Activated CD8-positive, alpha-beta memory T cell treated with anti-CD3 and anti-CD28 coated beads, Interleukin-2, amount 10 ng/mL, durations not matched to agents 7 days and 5 days (primary cell): ENCODE data around the gene EVA1A. TPM values are rescaled to one million over a fixed set of nuclear protein-coding genes. Genes with fewer than 3 reads are reported as not detected.
A peak's percentile ranks its signal among the peaks of the same experiment; 100 is the strongest.

Source experiments
- ATAC-seq: fragments of 150-1000 bp; cut with Tn5 transposase; one replicate; pipeline ENCODE4 v1.10.0; 2021; ENCODE audit warnings: moderate library complexity
- CTCF ChIA-PET: fragments of 350-600 bp; sonication (Branson Sonifier 250); formaldehyde crosslinking; loops from one replicate; lab custom pipeline; 2021; ENCODE audit warnings: antibody characterized with exemption; lab: Charles Lee
- DNase-seq: peaks from one replicate; pipeline ENCODE4 v3.0.0-alpha.2; 2020
- H3K27ac Mint-ChIP-seq: one replicate; pipeline ENCODE4 v1.8.0; 2021; ENCODE audit warnings: mild to moderate bottlenecking, mixed read lengths
- H3K27me3 Mint-ChIP-seq: one replicate; pipeline ENCODE4 v1.8.0; 2021; ENCODE audit warnings: mixed read lengths
- H3K36me3 Mint-ChIP-seq: one replicate; pipeline ENCODE4 v1.8.0; 2021; ENCODE audit warnings: mild to moderate bottlenecking, mixed read lengths
- H3K4me1 Mint-ChIP-seq: one replicate; pipeline ENCODE4 v1.8.0; 2021; ENCODE audit warnings: mixed read lengths
- H3K4me3 Mint-ChIP-seq: one replicate; pipeline ENCODE4 v1.8.0; 2021; ENCODE audit warnings: mild to moderate bottlenecking, moderate library complexity, mixed read lengths
- H3K9me3 Mint-ChIP-seq: one replicate; pipeline ENCODE4 v1.8.0; 2022; ENCODE audit warnings: low read depth, mixed read lengths
- total RNA-seq, 2 experiments: library from RNA; stranded (reverse); gene quantifications; one replicate each; pipeline ENCODE4 v1.2.3, GENCODE V29; 2021

Gene EVA1A, protein sequence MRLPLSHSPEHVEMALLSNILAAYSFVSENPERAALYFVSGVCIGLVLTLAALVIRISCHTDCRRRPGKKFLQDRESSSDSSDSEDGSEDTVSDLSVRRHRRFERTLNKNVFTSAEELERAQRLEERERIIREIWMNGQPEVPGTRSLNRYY
- not detected for total RNA-seq

DNA sequence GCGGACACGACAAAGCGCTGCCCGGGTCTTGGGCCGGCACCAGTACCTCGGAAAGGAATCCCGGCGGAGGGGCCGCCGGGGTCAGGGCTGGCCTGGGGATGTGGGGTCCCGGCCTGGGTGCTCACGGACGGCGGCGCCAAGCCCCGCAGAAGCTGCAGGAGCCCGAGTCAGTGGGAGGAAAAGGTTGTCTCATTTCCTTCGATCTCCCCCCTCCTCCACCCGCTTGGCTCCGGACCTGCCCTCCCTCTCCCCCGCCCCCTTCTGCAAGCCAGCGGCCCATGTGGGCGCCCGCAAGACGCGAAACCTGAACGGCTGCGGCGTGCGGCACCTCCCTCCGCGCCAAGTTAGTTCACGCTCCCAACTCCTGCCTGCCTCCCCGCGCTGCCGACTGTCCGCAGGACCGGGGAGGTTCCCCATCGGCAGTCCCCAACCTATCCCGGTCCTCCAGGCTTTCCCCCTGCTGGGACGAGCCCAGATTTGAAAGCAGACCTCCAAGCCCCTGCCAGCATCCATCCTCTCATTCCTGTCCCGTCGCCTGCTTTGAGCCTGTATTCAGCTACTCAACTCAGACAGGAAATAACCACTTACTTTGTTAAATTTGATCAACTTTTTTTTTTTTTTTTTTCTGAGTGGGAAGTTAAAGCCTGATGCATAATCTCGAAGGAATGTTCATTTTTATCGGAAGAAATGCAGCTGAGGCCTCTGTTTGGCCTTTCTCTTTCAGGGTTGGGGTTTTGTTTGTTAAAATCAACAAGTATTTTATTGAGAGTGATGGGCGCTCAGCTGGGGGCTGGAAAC is at the start of gene EVA1A:
EVA1A (minus strand) TSS at position 172 of the 798 bp plus-strand sequence. CDS start 42,799 bp downstream, outside the sequence.
- Mint-ChIP-seq H3K27me3 (peaks cover 64% of the 10 kb centered on the region), H3K27ac (no peak within 1 kb of the TSS), H3K4me3 (peak within 1 kb of the TSS; percentile 64), H3K4me1 (peaks cover 25% of the 10 kb centered on the region), H3K36me3 (no peaks in the 10 kb centered on the region), H3K9me3 (no peaks in the 10 kb centered on the region)
- ATAC-seq (peak; percentile 50), DNase-seq (no peak)
- CTCF ChIA-PET: interaction anchor here (1.5 kb wide), 2 partner anchors 45 to 48 kb away, joined by 3 to 5 read pairs; no protein-coding TSS in a partner anchor

DNA sequence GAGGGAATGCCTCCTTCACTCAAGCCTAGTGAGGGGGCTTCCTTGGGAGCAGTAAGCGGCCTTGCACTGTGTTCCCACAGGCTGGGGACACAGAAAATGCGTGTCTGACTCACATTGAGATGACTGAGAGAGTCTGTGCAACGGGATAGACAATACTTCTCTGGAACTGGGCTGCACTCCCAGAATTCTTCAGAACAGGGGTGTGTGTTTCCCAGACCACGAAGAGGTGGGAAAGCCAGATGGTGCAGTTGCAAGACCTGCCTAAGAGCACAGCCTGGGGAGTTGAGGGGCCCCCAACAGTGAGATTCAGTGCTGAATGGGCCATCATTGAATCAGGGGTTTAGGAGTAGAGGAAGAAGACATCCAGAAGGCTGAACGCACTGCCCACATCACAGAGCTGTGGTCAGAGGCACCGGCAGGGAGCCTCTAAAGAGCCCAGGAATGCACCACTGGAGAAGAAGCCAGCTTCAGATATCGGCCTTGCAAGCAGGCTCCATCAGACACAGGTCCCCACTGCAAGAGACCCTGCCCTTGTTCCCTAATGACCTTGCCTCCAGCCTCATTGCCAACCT is 49.3 kb upstream of the EVA1A start:
- CTCF ChIA-PET: interaction anchor here (1.2 to 2.9 kb wide), 5 partner anchors 9 to 23 kb away, joined by 3 to 12 read pairs (median 10); no protein-coding TSS in a partner anchor
- H3K27me3 Mint-ChIP-seq: peaks cover 46% of the 10 kb centered on the region
- no peaks in the 10 kb centered on the region for H3K4me1 Mint-ChIP-seq

DNA sequence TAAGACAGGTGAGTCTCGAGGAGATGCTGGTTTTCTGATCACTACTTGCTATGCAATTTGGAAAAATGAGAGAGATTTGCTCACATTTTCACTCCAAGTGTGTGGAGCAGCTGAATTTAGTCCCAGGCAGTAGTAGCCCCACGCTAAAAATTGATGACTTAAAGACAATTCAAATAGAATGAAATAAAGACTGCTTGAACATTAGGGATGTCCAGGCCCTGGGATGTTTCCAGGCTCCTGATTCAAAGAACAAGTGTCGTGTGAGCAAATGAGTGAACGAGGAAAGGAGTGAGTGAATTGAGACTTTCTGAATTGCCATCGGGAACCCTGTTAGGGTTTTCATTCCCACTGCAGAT is 48.6 kb upstream of the EVA1A start:
- DNase-seq (no peak), ATAC-seq (no peak)
- no peaks in the 10 kb centered on the region for H3K9me3 Mint-ChIP-seq
- peaks cover 46% of the 10 kb centered on the region for H3K27me3 Mint-ChIP-seq
- H3K36me3 Mint-ChIP-seq: no peaks in the 10 kb centered on the region
- CTCF ChIA-PET: interaction anchor here (1.0 to 2.9 kb wide), 10 partner anchors 9 to 332 kb away, joined by 3 to 12 read pairs (median 4); partner anchors contain the start of gene EVA1A
- no peak overlapping the region for H3K4me3 Mint-ChIP-seq
- no peaks in the 10 kb centered on the region for H3K4me1 Mint-ChIP-seq
- H3K27ac Mint-ChIP-seq: no peak overlapping the region

More for the DNA sequence above, 49.3 kb upstream of the EVA1A start:
- Mint-ChIP-seq H3K36me3 (no peaks in the 10 kb centered on the region), H3K4me3 (no peak overlapping the region), H3K27ac (no peak overlapping the region), H3K9me3 (no peaks in the 10 kb centered on the region)
- ATAC-seq: no peak
- no peak for DNase-seq

DNA sequence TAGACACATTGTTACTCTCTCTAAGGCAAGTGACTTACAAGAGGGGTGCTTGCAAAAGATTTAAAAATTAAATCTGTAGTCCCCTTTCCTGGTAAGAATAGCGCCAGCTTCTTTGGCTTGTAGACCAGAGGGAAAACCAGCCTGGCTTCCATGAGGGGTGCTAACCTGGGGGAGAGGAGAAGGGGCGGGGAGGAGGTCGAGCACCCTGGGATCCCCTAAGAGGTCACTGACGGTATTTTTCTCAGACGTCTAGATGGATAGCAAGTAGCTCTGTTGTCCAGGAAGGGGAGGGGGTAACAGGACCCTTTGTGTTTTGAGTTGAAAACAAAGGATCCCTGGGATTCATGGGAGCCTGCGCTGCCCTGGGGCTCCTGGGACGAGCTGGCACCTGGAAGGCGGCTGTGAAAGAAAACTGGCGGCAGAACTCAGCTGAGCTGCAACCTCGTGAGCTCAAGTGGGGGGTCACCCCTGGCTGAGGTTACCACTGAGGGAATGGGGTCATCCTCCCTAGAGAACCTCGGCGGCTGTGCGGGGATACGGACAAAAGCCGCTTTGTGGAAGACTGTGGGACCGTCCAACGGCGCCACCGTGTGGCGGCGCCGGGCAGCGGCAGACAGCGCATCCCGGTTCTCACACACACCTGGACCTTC is 48.1 kb upstream of the EVA1A start:
- Mint-ChIP-seq H3K9me3 (no peaks in the 10 kb centered on the region), H3K27me3 (peaks cover 46% of the 10 kb centered on the region), H3K36me3 (no peaks in the 10 kb centered on the region), H3K4me1 (no peaks in the 10 kb centered on the region), H3K4me3 (no peak overlapping the region), H3K27ac (no peak overlapping the region)
- DNase-seq: peak; percentile 50
- CTCF ChIA-PET: interaction anchor here (0.9 to 2.9 kb wide), 17 partner anchors 9 to 332 kb away, joined by 3 to 12 read pairs (median 4); partner anchors contain the start of gene EVA1A
- ATAC-seq: peak; percentile 69

DNA sequence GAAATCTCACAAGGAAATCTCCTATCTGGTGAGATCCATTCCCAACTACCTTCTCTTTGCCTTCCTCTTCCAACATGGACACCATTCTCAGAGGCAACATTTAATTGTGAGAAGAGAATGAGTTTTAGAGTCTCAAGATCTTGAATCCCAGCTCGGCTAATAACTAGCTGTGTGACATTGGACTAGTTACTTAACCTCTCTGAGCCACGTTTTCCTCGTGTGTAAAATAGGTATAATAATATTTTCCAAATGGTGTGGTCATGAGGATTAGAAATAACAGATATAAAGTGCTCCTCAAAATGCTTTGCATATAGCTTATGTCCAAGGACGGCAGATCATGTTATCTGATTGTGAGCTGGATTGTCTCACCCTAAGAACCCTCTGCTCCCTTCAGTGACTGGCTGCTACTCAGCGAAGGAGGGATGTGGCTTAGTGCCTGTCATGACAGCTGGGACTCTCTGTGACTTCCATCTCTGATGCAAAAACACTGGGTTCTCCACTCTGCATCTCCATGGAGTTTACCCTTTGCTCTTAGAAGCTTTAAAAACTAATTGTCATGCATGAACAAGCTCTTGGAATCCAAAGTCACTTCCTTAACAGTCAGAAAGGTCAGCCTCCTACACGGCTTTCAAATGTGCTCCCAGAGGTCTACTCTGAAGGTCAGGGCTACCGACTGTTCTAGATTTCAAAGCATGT is 47.4 kb upstream of the EVA1A start:
- CTCF ChIA-PET: interaction anchor here (0.9 to 2.9 kb wide), 16 partner anchors 8 to 331 kb away, joined by 3 to 12 read pairs (median 4); partner anchors contain the start of gene EVA1A
- DNase-seq (no peak), ATAC-seq (no peak)
- Mint-ChIP-seq H3K36me3 (no peaks in the 10 kb centered on the region), H3K4me3 (no peak overlapping the region), H3K4me1 (no peaks in the 10 kb centered on the region), H3K27ac (no peak overlapping the region), H3K27me3 (peaks cover 46% of the 10 kb centered on the region), H3K9me3 (no peaks in the 10 kb centered on the region)

DNA sequence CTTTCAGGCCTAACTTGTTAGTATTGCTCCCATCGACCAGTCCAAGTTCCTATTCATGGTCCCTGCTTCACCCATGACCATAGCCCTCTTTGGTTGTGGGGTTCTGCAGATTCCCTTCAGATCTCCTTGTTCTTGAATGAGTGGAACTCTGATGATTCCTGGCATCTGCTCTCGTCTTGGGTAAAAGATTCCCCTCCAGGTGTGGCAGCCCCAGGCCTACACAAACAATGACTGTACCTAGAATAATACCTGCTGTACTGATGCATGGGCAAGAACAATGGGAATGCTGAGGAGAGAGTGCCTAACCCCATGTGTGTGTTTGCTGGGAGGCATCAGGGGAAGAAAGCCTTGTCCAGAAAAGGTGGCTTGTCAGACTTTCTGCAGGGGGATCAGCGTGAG is 46.7 kb upstream of the EVA1A start:
- no peaks in the 10 kb centered on the region for H3K36me3 Mint-ChIP-seq
- DNase-seq (no peak), ATAC-seq (no peak)
- no peaks in the 10 kb centered on the region for H3K4me1 Mint-ChIP-seq
- H3K9me3 Mint-ChIP-seq: no peaks in the 10 kb centered on the region
- no peak overlapping the region for H3K4me3 Mint-ChIP-seq
- no peak overlapping the region for H3K27ac Mint-ChIP-seq
- CTCF ChIA-PET: interaction anchor here (1.0 to 2.6 kb wide), 2 partner anchors 12 to 21 kb away, joined by 5 to 12 read pairs; no protein-coding TSS in a partner anchor
- peaks cover 43% of the 10 kb centered on the region for H3K27me3 Mint-ChIP-seq

DNA sequence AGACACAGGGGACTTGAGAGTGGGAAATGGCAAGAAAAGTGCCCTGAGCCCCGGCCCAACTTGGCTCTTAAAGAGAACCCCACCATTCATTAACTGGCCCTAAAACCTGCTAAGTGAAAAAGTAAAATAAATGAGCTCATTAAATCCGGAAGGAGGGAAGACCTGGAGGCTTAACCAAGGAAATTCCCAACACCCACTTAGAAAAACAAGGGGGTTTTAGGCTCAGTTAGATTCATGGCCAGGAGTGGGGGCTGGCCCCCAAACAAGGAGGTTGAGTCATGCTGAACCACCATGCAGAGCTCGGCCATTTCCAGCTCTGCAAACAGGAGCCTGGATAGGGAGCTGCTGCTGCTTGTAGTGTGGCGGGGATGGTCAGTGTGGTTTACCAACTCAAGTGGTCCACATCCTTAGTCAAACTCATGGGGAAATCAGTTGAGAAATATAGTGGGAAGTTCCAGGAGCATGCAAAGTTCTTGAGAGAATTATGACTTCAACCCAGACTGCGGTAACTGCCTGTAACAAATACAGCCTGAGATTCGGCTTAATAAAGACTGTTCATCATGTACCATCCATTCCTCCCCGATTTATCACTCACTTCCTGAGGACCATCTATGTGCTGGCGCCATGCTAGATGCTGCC is 46.1 kb upstream of the EVA1A start:
- Mint-ChIP-seq H3K4me1 (no peaks in the 10 kb centered on the region), H3K9me3 (no peaks in the 10 kb centered on the region), H3K27me3 (peaks cover 42% of the 10 kb centered on the region), H3K4me3 (no peak overlapping the region), H3K27ac (no peak overlapping the region), H3K36me3 (no peaks in the 10 kb centered on the region)
- CTCF ChIA-PET: interaction anchor here (1.0 to 1.8 kb wide), 4 partner anchors 8 to 46 kb away, joined by 3 to 5 read pairs (median 3); partner anchors contain the start of gene EVA1A
- ATAC-seq (no peak), DNase-seq (no peak)

DNA sequence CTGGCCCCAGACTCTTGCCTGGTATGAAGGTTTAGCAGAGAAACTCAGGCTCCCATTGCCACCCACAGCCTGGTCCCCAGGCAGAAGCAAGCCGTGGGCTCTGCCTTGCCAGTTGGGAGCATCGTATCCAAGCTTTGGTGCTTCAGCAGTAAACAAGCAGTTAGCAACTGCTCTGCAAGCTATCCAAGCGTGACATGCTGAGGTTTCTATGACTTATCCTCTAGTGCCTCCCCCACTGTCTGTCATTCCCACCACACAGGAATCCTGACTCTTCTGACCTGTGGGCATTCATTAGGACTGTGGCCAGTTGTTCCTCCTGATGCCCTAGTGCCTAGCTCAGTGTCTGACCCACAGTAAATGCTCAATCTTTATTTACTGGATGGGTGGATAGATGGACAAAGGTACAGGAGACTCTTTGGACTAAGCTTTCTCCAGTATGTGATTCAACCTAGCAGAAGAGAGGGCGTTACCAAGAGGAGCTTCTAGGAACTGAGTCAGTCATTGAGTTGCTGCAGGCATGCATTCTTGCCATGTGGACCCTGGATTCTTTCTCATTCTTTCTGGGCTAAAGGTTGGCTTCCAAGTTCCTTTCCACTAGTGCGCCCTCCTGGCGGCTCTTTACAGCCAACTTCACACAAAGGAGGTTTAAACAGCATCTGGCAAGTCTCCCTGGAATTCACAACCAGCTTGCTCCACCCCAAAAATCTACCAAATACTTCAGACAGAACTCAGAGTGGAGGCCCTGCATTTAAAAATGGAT is 45.2 kb upstream of the EVA1A start:
- H3K27me3 Mint-ChIP-seq: peaks cover 45% of the 10 kb centered on the region
- CTCF ChIA-PET: interaction anchor here (1.2 to 1.8 kb wide), 3 partner anchors 9 to 45 kb away, joined by 3 read pairs; partner anchors contain the start of gene EVA1A
- no peaks in the 10 kb centered on the region for H3K36me3 Mint-ChIP-seq
- DNase-seq: no peak
- H3K27ac Mint-ChIP-seq: no peak overlapping the region
- no peak for ATAC-seq
- H3K4me3 Mint-ChIP-seq: no peak overlapping the region
- H3K4me1 Mint-ChIP-seq: no peaks in the 10 kb centered on the region
- H3K9me3 Mint-ChIP-seq: no peaks in the 10 kb centered on the region

DNA sequence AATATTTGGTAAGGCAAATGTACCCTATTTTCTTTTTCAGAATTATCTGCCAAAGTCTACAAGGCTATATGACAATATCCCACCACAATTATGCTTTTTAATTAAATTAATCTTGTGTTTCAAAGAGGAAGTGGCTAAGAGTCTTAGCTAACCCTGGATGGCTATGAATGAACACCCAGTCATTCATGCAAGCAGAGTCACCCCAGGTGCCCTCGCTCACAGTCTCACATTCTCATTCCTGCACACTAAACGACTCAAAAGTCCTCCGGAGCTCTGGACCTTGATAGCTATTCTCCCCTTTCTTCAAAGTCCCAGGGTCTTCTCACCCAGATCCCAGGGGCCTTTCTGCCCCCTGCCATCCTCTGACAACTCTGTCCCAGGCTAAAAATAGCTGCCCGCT is 43.7 kb upstream of the EVA1A start:
- H3K27me3 Mint-ChIP-seq: peaks cover 37% of the 10 kb centered on the region
- no peak overlapping the region for H3K27ac Mint-ChIP-seq

DNA sequence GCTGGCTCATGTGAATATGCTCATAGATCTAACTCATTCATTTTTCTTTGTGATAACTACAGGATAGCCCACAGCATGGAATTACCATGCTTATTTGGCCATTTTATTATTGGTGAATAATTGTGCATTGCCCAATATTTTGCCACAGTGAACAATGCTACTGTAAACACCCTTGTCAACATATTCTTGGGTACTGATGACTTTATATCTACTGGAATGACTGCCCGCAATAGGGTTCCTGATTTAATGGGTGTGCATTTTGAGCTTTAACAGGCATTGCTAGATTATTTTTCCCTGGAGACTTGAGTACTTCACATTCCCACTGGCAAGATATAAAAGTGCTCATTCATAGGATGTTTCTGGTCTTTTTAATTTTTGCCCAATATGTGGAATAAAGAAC is 42.7 kb upstream of the EVA1A start:
- no peaks in the 10 kb centered on the region for H3K9me3 Mint-ChIP-seq
- H3K27ac Mint-ChIP-seq: no peak overlapping the region
- peaks cover 27% of the 10 kb centered on the region for H3K27me3 Mint-ChIP-seq
- no peaks in the 10 kb centered on the region for H3K36me3 Mint-ChIP-seq
- CTCF ChIA-PET: no interaction called here
- H3K4me3 Mint-ChIP-seq: no peak overlapping the region
- no peak for ATAC-seq
- DNase-seq: no peak
- H3K4me1 Mint-ChIP-seq: no peaks in the 10 kb centered on the region

More for the DNA sequence above, 43.7 kb upstream of the EVA1A start:
- Mint-ChIP-seq H3K4me3 (no peak overlapping the region), H3K4me1 (no peaks in the 10 kb centered on the region), H3K36me3 (no peaks in the 10 kb centered on the region), H3K9me3 (no peaks in the 10 kb centered on the region)
- CTCF ChIA-PET: no interaction called here
- ATAC-seq: no peak
- DNase-seq: no peak

DNA sequence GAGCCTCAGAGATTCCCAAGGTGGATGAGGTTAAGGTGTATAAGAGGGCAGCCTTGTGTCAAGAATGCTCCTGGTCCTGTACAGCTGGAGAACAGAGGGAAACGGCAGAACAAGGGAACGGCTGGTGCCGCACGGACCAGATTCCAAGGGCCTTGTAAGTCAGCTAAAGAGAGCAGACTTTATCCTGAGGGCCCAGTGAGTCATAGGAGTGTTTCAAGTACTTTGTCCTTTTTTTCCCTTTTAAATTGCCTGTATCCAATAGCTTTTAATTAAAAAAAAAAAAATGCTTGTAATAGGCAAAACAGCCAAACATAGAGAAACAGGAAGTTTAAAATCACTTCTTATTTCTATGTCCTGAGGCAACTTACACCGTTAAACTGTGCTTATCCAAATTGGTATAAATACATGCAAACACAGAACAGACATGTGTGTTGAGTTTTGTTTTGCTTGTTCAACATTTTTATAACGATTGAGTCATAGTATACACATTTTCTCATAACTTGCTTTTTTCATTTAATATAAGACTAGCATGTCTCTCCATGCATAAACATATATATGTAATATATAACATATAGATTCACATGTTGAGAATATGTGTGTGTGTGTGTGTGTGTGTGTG is 42.1 kb upstream of the EVA1A start:
- no peak for DNase-seq
- no peaks in the 10 kb centered on the region for H3K4me1 Mint-ChIP-seq
- H3K27me3 Mint-ChIP-seq: peaks cover 21% of the 10 kb centered on the region
- H3K9me3 Mint-ChIP-seq: no peaks in the 10 kb centered on the region
- H3K4me3 Mint-ChIP-seq: no peak overlapping the region
- H3K36me3 Mint-ChIP-seq: no peaks in the 10 kb centered on the region
- CTCF ChIA-PET: no interaction called here
- no peak overlapping the region for H3K27ac Mint-ChIP-seq
- ATAC-seq: no peak
